Adrenal gland (tissue), 12 donors: ENCODE measurements around the gene FAM227B. TPM values are rescaled to one million over a fixed set of nuclear protein-coding genes. Genes with fewer than 3 reads are reported as not detected.

Experiments
- DNase-seq, 7 donors: peaks; one replicate each; pipeline ENCODE4 v3.0.0-alpha.2; 2019 to 2020
- H3K27ac ChIP-seq, 5 donors: fragments of 200-600 bp; sonication (generic) in 4 of 5; 1 replicate in 3 of 5; 2 replicates in 2 of 5; pipeline versions ENCODE4 v1.5.1 to v1.8.0; 2016 to 2020; ENCODE audit warnings: mild to moderate bottlenecking in 1 of 5
- H3K27me3 ChIP-seq: fragments of 200-600 bp; 2 replicates; pipeline ENCODE4 v1.8.0; 2021
- H3K36me3 ChIP-seq, 2 donors: fragments of 200-600 bp; replicated peaks in 1 of 2; 1 replicate in 1 of 2; 2 replicates in 1 of 2; pipeline versions ENCODE4 v1.5.1 to v1.8.0; 2018 to 2022
- H3K4me1 ChIP-seq, 2 donors: fragments of 200-600 bp; replicated peaks in 1 of 2; 1 replicate in 1 of 2; 2 replicates in 1 of 2; pipeline versions ENCODE4 v1.5.1 to v1.8.0; 2018 to 2021
- H3K4me3 ChIP-seq, 4 donors: fragments of 200-600 bp; sonication (generic) in 3 of 4; one replicate each; pipeline ENCODE4 v1.5.1; 2016 to 2018
- H3K9me3 ChIP-seq, 3 donors: fragments of 200-600 bp; sonication (generic) in 1 of 3; replicated peaks in 1 of 3; 1 replicate in 2 of 3; 2 replicates in 1 of 3; pipeline versions ENCODE4 v1.5.1 to v1.8.0; 2016 to 2021
- CTCF ChIP-seq, 6 experiments: fragments of 450-650 bp in 4 of 6; fragments of 200-600 bp in 2 of 6; sonication (generic) in 1 of 6; IDR thresholded peaks; 1 replicate in 5 of 6; 2 replicates in 1 of 6; pipeline versions ENCODE4 v1.5.1 to v1.8.0; 2016 to 2021; ENCODE audit warnings: antibody characterized with exemption in 6 of 6, mild to moderate bottlenecking in 2 of 6, moderate library complexity in 1 of 6
- POLR2A ChIP-seq, 2 donors: fragments of 450-650 bp; IDR thresholded peaks; one replicate each; pipeline ENCODE4 v1.6.1; 2017; ENCODE audit warnings: antibody characterized with exemption in 2 of 2, mild to moderate bottlenecking in 2 of 2, moderate library complexity in 1 of 2
- WGBS, 4 donors: extraction: QIAGEN DNeasy Blood & Tissue Kit in 2 of 4; methylation state at CpG; one replicate each; pipeline versions ENCODE4 v1.1.5 to v1.1.7; 2013 to 2017; 5-methylcytosine and 5-hydroxymethylcytosine counted together
- intact Hi-C, 2 donors: fragments of 100-400 bp; cut with DNase I; formaldehyde crosslinking; loops; one replicate each; pipeline versions ENCODE4 v1.14.1 to v1.15.0; 2022 to 2023
- polyA plus RNA-seq, 3 donors: library from polyadenylated mRNA; stranded (reverse); fragments of 200-250 nt in 2 of 3; fragments of 350-450 nt in 1 of 3; fragmentation: Illumina TruSeq in 1 of 3; extraction: RNeasy Lipid Tissue Mini Kit (QIAGEN cat#74804) in 1 of 3; gene quantifications; one replicate each; pipeline ENCODE4 v1.2.3, GENCODE V29; 2013 to 2014
- total RNA-seq, 9 donors: library from RNA; depleted of rRNA in 4 of 9; stranded (reverse); fragments of >200 nt in 4 of 9; fragments of 120-200 nt in 1 of 9; fragmentation: NEBNext Ultra II Directional in 1 of 9; extraction: Animal tissue kit (Norgen Biotek cat#: 25700) in 1 of 9; gene quantifications; one replicate each; pipeline versions ENCODE4 v1.1.0 to v1.2.4, GENCODE V29; 2013 to 2023
- donor health status: healthy with polysubstance abuse.
- donor health status: Bipolar disorder and iron deficiency.
- donor health status: DM: yes; HTN: yes; CAD: no.
- donor health status: DM: no; HTN: no; CAD: no.
- donor health status: DM: no; HTN: no; CAD: no.
- donor health status: DM: yes; HTN: yes; CAD: no.

Gene FAM227B
- total and polyA plus RNA-seq, 12 donors: 1.4 to 20.4 (median 8.4) TPM

- no peak overlapping the region for H3K27ac ChIP-seq
- no peaks in the 10 kb centered on the region for H3K36me3 ChIP-seq
- H3K27me3 ChIP-seq: no peaks in the 10 kb centered on the region
- intact Hi-C loops: loop anchor here in 1 of 2 donors (5.0 kb wide), 1 partner anchor 60 kb away; no protein-coding TSS in a partner anchor
- H3K9me3 ChIP-seq: no peaks in the 10 kb centered on the region
- H3K4me1 ChIP-seq: no peaks in the 10 kb centered on the region
- 73 to 83% (median 78%) methylated on average over 3 of the region's 3 CpGs for WGBS, 4 donors
- no peak for DNase-seq
- H3K4me3 ChIP-seq: no peak overlapping the region
- no peak for TF ChIP-seq CTCF (IDR thresholded peaks at IDR 0.05)
- TF ChIP-seq POLR2A (IDR thresholded peaks at IDR 0.05): no peak
Observed at GRCh38 chr15:49507261-49507660, 113.4 kb downstream of the FAM227B start.

GRCh38 chr15:49506341-49506740, 114.3 kb downstream of the FAM227B start:
- Histone ChIP-seq H3K9me3 (no peaks in the 10 kb centered on the region), H3K27ac (no peak overlapping the region), H3K36me3 (no peaks in the 10 kb centered on the region), H3K27me3 (no peaks in the 10 kb centered on the region), H3K4me3 (no peak overlapping the region), H3K4me1 (no peaks in the 10 kb centered on the region)
- DNase-seq: no peak
- TF ChIP-seq POLR2A (IDR thresholded peaks at IDR 0.05) (no peak), CTCF (IDR thresholded peaks at IDR 0.05) (no peak)
- intact Hi-C loops: loop anchor here in 1 of 2 donors (5.0 kb wide), 1 partner anchor 61 kb away; no protein-coding TSS in a partner anchor
- WGBS, 4 donors: 64 to 71% (median 68%) methylated on average over 1 of the region's 1 CpG

- H3K36me3 ChIP-seq: no peaks in the 10 kb centered on the region
- no peaks in the 10 kb centered on the region for H3K27me3 ChIP-seq
- no peak for DNase-seq
- no peak overlapping the region for H3K27ac ChIP-seq
- no peak for TF ChIP-seq CTCF (IDR thresholded peaks at IDR 0.05)
- no peak for TF ChIP-seq POLR2A (IDR thresholded peaks at IDR 0.05)
- no peaks in the 10 kb centered on the region for H3K4me1 ChIP-seq
- H3K4me3 ChIP-seq: no peak overlapping the region
- no peaks in the 10 kb centered on the region for H3K9me3 ChIP-seq
- intact Hi-C loops: no loop called here
- 73 to 86% (median 78%) methylated on average over 1 of the region's 1 CpG for WGBS, 4 donors
Observed at GRCh38 chr15:49501586-49501985, 119.0 kb downstream of the FAM227B start.

- WGBS, 4 donors: 80 to 86% (median 82%) methylated on average over 3 of the region's 3 CpGs
- Histone ChIP-seq H3K4me3 (no peak overlapping the region), H3K27me3 (no peaks in the 10 kb centered on the region), H3K4me1 (no peaks in the 10 kb centered on the region), H3K9me3 (no peaks in the 10 kb centered on the region), H3K36me3 (no peaks in the 10 kb centered on the region), H3K27ac (no peak overlapping the region)
- intact Hi-C loops: no loop called here
- no peak for DNase-seq
- no peak for TF ChIP-seq POLR2A (IDR thresholded peaks at IDR 0.05)
- TF ChIP-seq CTCF (IDR thresholded peaks at IDR 0.05): no peak
Observed at GRCh38 chr15:49495993-49496753, 124.4 kb downstream of the FAM227B start.
